ENCODE results near the gene CHCHD10. TPM values are rescaled to one million over a fixed set of nuclear protein-coding genes. Genes with fewer than 3 reads are reported as not detected.

CHCHD10 gene
- total and polyA plus RNA-seq, 2 donors (not counting 1 experiment from before 2014, with no cell fraction given), result 54.0 to 124 TPM

DNA sequence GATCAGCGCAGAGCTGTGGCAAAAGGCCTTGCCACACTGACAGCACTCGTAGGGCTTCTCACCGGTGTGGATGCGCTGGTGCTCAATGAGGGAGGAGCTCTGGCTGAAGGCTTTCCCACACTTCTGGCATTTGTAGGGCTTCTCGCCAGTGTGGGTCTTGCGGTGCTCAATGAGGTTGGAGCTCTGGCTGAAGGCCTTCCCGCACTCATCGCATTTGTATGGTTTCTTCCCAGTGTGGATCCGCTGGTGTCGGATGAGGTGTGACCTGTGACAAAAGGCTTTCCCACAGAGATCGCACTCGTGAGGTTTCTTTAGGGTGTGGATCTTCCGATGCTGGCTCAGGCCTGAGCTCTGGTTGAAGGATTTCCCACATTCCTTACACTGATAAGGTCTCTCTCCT, 23.8 kb downstream of the CHCHD10 start:
- Histone ChIP-seq H3K27me3 (replicated peaks in 1 of 4; ENCODE audit: control extremely low read depth in 1 of 4, control insufficient read depth in 3 of 4, insufficient read depth in 4 of 4, low read length in 3 of 4) (no peaks in the 10 kb centered on the region), H3K4me2 (replicated peaks; ENCODE audit: low read depth, low read length, poor library complexity, severe bottlenecking) (no peak overlapping the region), H4K20me1 (ENCODE audit: control insufficient read depth, insufficient read depth, low read length, poor library complexity, severe bottlenecking) (no peaks in the 10 kb centered on the region), H3K4me3 (ENCODE audit: control extremely low read depth in 1 of 5, extremely low read depth in 1 of 5, insufficient read depth in 1 of 5, low read depth in 2 of 5, low read length in 4 of 5) (no peak overlapping the region), H3K9ac (ENCODE audit: low read length) (no peak overlapping the region), H3K36me3 (replicated peaks in 1 of 2; ENCODE audit: control extremely low read depth in 1 of 2, control insufficient read depth in 1 of 2, extremely low read depth in 1 of 2, insufficient read depth in 2 of 2, low read length in 1 of 2) (peaks cover 5 to 30% of the 10 kb centered on the region in 2 experiments), H3K9me3 (ENCODE audit: control extremely low read depth in 1 of 3, control insufficient read depth in 2 of 3, insufficient read depth in 1 of 3, low read length in 2 of 3) (peaks cover 0 to 13% (median 0%) of the 10 kb centered on the region in 3 donors), H3K79me2 (ENCODE audit: control insufficient read depth, insufficient read depth, low read length) (peaks cover 14% of the 10 kb centered on the region), H3K27ac (ENCODE audit: low read length in 2 of 2) (no peak overlapping the region), H2AFZ (ENCODE audit: insufficient read depth, low read depth, low read length, poor library complexity, severe bottlenecking) (no peak overlapping the region), H3K4me1 (ENCODE audit: control insufficient read depth in 2 of 2, insufficient read depth in 2 of 2, low read length in 2 of 2) (no peaks in the 10 kb centered on the region)
- ATAC-seq (ENCODE audit: low read depth) (no peak), DNase-seq (no peak)
- H3K4me3 Mint-ChIP-seq, result no peak overlapping the region
- ChIA-PET POLR2A (no interaction called here), CTCF (interaction anchor here (1.2 to 1.3 kb wide), 4 partner anchors 8 to 106 kb away, joined by 3 read pairs; no protein-coding TSS in a partner anchor)
- 96% methylated on average over 13 of the region's 13 CpGs for WGBS (ENCODE audit: insufficient coverage)
- intact Hi-C loops (cut with micrococcal nuclease), result no loop called here
- H3K27ac Mint-ChIP-seq, result no peak overlapping the region
- TF ChIP-seq, protein P1, sequence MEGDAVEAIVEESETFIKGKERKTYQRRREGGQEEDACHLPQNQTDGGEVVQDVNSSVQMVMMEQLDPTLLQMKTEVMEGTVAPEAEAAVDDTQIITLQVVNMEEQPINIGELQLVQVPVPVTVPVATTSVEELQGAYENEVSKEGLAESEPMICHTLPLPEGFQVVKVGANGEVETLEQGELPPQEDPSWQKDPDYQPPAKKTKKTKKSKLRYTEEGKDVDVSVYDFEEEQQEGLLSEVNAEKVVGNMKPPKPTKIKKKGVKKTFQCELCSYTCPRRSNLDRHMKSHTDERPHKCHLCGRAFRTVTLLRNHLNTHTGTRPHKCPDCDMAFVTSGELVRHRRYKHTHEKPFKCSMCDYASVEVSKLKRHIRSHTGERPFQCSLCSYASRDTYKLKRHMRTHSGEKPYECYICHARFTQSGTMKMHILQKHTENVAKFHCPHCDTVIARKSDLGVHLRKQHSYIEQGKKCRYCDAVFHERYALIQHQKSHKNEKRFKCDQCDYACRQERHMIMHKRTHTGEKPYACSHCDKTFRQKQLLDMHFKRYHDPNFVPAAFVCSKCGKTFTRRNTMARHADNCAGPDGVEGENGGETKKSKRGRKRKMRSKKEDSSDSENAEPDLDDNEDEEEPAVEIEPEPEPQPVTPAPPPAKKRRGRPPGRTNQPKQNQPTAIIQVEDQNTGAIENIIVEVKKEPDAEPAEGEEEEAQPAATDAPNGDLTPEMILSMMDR (IDR thresholded peaks at IDR 0.05), result no peak
- TF ChIP-seq EZH2 (IDR thresholded peaks at IDR 0.05; ENCODE audit: borderline replicate concordance, insufficient read depth, low read depth, low read length, poor library complexity, severe bottlenecking), result no peak
- H3K4me1 Mint-ChIP-seq, result peaks cover 2% of the 10 kb centered on the region
- no peaks in the 10 kb centered on the region for H3K27me3 Mint-ChIP-seq
- H3K9me3 Mint-ChIP-seq (ENCODE audit: insufficient read depth), result no peaks in the 10 kb centered on the region

DNA sequence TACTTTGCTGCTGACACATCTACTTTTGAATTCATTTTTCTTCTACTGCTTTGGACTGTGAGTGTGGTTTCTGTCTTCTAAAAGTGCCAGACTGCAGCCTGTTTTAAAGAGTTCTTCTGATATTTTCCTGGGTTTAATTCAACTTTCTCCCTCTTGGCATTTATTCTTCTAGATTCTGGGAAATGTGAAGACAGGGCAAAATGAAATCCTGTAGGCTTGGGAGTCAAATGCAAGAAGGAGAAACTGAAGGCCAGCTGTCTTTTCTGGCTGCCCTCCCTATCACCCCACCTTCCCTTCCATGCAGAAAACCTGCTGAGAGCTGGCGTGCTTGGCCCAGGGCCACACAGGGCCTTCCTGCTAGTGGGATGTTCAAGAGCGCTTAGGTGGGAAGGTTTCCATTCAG, 24.5 kb downstream of the CHCHD10 start:
- Histone ChIP-seq H4K20me1 (ENCODE audit: control insufficient read depth, insufficient read depth, low read length, poor library complexity, severe bottlenecking) (no peaks in the 10 kb centered on the region), H3K27ac (ENCODE audit: low read length in 2 of 2) (no peak overlapping the region), H3K9ac (ENCODE audit: low read length) (no peak overlapping the region), H3K79me2 (ENCODE audit: control insufficient read depth, insufficient read depth, low read length) (peaks cover 9% of the 10 kb centered on the region), H3K4me3 (ENCODE audit: control extremely low read depth in 1 of 5, extremely low read depth in 1 of 5, insufficient read depth in 1 of 5, low read depth in 2 of 5, low read length in 4 of 5) (no peak overlapping the region), H2AFZ (ENCODE audit: insufficient read depth, low read depth, low read length, poor library complexity, severe bottlenecking) (no peak overlapping the region), H3K9me3 (ENCODE audit: control extremely low read depth in 1 of 3, control insufficient read depth in 2 of 3, insufficient read depth in 1 of 3, low read length in 2 of 3) (peaks cover 0 to 13% (median 0%) of the 10 kb centered on the region in 3 donors), H3K4me1 (ENCODE audit: control insufficient read depth in 2 of 2, insufficient read depth in 2 of 2, low read length in 2 of 2) (no peaks in the 10 kb centered on the region), H3K27me3 (replicated peaks in 1 of 4; ENCODE audit: control extremely low read depth in 1 of 4, control insufficient read depth in 3 of 4, insufficient read depth in 4 of 4, low read length in 3 of 4) (no peaks in the 10 kb centered on the region), H3K36me3 (replicated peaks in 1 of 2; ENCODE audit: control extremely low read depth in 1 of 2, control insufficient read depth in 1 of 2, extremely low read depth in 1 of 2, insufficient read depth in 2 of 2, low read length in 1 of 2) (peaks cover 5 to 30% of the 10 kb centered on the region in 2 experiments), H3K4me2 (replicated peaks; ENCODE audit: low read depth, low read length, poor library complexity, severe bottlenecking) (no peak overlapping the region)
- no peak for DNase-seq
- ChIA-PET CTCF (interaction anchor here (1.2 to 1.3 kb wide), 4 partner anchors 9 to 107 kb away, joined by 3 read pairs; no protein-coding TSS in a partner anchor), POLR2A (no interaction called here)
- H3K27me3 Mint-ChIP-seq, result no peaks in the 10 kb centered on the region
- TF ChIP-seq EZH2 (IDR thresholded peaks at IDR 0.05; ENCODE audit: borderline replicate concordance, insufficient read depth, low read depth, low read length, poor library complexity, severe bottlenecking), result no peak
- TF ChIP-seq, protein P1 (IDR thresholded peaks at IDR 0.05), result no peak
- H3K4me3 Mint-ChIP-seq, result no peak overlapping the region
- no peak for ATAC-seq (ENCODE audit: low read depth)
- H3K27ac Mint-ChIP-seq, result no peak overlapping the region
- intact Hi-C loops (cut with micrococcal nuclease), result no loop called here
- no CpG with 5 or more reads among the region's 2 CpGs for WGBS (ENCODE audit: insufficient coverage)
- no peaks in the 10 kb centered on the region for H3K9me3 Mint-ChIP-seq (ENCODE audit: insufficient read depth)
- H3K4me1 Mint-ChIP-seq, result peaks cover 2% of the 10 kb centered on the region
